PFSK-1 (cell line): ENCODE measurements around the gene DNASE1L2.

Source experiments
- FOXP2 ChIP-seq: optimal IDR thresholded peaks from 2 replicates; pipeline ENCODE3; 2011; ENCODE audit warnings: borderline replicate concordance, control low read depth, inconsistent platforms; ENCODE audit not compliant: insufficient read depth; ENCODE audit errors: extremely low read length, extremely low read depth
- POLR2AphosphoS5 ChIP-seq: IDR thresholded peaks from 2 replicates; pipeline ENCODE4 v1.6.1; 2012; ENCODE audit warnings: low read depth, mild to moderate bottlenecking, control low read depth, low read length, moderate library complexity
- REST ChIP-seq, 2 experiments: IDR thresholded peaks; 2 replicates each; pipeline versions ENCODE4 v1.6.1 to v1.8.0; 2011 to 2012; ENCODE audit warnings: low read depth in 2 of 2, low read length in 2 of 2, control low read depth in 1 of 2, inconsistent platforms in 1 of 2, mild to moderate bottlenecking in 1 of 2, moderate library complexity in 1 of 2; ENCODE audit not compliant: insufficient read depth in 1 of 2
- SIN3A ChIP-seq: IDR thresholded peaks from 2 replicates; pipeline ENCODE4 v1.6.1; 2012; ENCODE audit warnings: mild to moderate bottlenecking, low read length, moderate library complexity, borderline replicate concordance; ENCODE audit not compliant: insufficient read depth
- TAF1 ChIP-seq: IDR thresholded peaks from 2 replicates; pipeline ENCODE4 v1.6.1; 2012; ENCODE audit warnings: low read length, control low read depth, borderline replicate concordance; ENCODE audit not compliant: insufficient read depth

Gene DNASE1L2

GRCh38 chr16:2285731-2286191, 49.5 kb downstream of the DNASE1L2 start:
- no peak for TF ChIP-seq POLR2AphosphoS5
- TF ChIP-seq FOXP2: no peak

- no peak for TF ChIP-seq TAF1
- no peak for TF ChIP-seq SIN3A
- TF ChIP-seq FOXP2: no peak
- TF ChIP-seq POLR2AphosphoS5: no peak
- TF ChIP-seq REST (IDR thresholded peaks at IDR 0.05; ENCODE audit: insufficient read depth in 1 of 2, low read depth in 2 of 2, low read length in 2 of 2): no peak
These were observed 50.3 kb downstream of the DNASE1L2 start for GRCh38 chr16:2286550-2286949.

- TF ChIP-seq TAF1 (no peak), REST (IDR thresholded peaks at IDR 0.05; ENCODE audit: insufficient read depth in 1 of 2, low read depth in 2 of 2, low read length in 2 of 2) (no peak), POLR2AphosphoS5 (no peak), SIN3A (no peak), FOXP2 (no peak)
These were observed 51.8 kb downstream of the DNASE1L2 start for GRCh38 chr16:2287916-2288547.
